ENCODE data around the gene GRPEL2.
"Not testable (repeated sequence)": the region's sequence is repeated elsewhere in the genome, so short reads cannot be mapped to it uniquely, and the experiment has no call there.

GRPEL2 gene

GRCh38 chr5:149398747-149399266 is 53.5 kb downstream of the GRPEL2 start:
- not testable (repeated sequence) for DNase-seq (ENCODE audit: low read depth)

GRCh38 chr5:149399775-149400174 is 54.5 kb downstream of the GRPEL2 start:
- no peak for DNase-seq (ENCODE audit: low read depth)

- no peak for DNase-seq (ENCODE audit: low read depth)
Measured at GRCh38 chr5:149400304-149400703, 55.0 kb downstream of the GRPEL2 start.

- DNase-seq (ENCODE audit: low read depth) = no peak
Measured at GRCh38 chr5:149401051-149401450, 55.8 kb downstream of the GRPEL2 start.

GRCh38 chr5:149402291-149402690 is 57.0 kb downstream of the GRPEL2 start:
- no peak for DNase-seq (ENCODE audit: low read depth)
